ENCODE results near the gene BIN1. TPM values are rescaled to one million over a fixed set of nuclear protein-coding genes. Genes with fewer than 3 reads are reported as not detected.

BIN1 gene
- total RNA-seq, 4 donors from 2014 or later = 49.2 to 68.3 (median 64.2) TPM

DNA sequence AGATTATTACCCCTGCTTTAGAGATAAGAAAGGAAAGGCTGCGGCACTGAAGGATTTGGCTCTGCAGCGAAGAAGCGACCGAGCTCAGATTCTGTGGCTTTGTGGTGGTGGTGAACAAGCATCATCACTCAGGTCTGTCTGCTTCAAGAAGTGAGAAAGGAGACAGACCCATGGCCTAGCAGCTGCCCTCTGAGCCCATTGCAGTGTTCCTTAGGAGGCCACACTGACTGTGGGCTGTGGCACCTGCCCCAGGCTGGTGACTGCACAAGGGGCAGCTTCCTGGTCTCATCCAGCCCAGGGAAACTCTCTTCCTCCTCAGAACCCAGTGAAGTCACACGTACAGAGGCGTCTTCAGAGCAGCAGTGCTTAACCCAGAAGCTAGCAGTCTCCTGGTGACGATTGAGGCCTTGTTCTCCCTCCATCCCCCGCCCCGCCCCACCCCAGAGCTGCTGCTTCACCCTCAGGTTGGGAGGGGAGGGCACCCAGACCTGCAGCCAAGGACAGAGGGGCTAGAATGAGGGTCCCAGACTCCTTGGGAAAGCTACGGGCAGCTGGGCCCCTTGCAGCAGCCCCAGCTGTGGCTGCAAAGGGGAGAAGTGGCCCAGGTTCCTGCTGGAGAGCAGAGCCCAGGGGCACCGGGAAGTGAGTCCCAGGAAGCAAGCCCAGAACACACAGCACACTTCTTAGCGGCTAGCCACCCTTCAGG, 22.2 kb downstream of the BIN1 start:
- peak; percentile 32 to 52 for DNase-seq
- peak overlapping the region; percentile 74 to 92 (median 83) for H3K27ac ChIP-seq
- 62 to 66% methylated on average over 7 to 9 of the region's 12 CpGs for WGBS, 2 donors
- H3K36me3 ChIP-seq = no peaks in the 10 kb centered on the region
- no peaks in the 10 kb centered on the region for H3K9me3 ChIP-seq
- intact Hi-C loops (cut with DNase I) = no loop called here
- no peaks in the 10 kb centered on the region for H3K27me3 ChIP-seq
- no peak overlapping the region for H3K4me3 ChIP-seq (replicated peaks in 1 of 3)
- no peak for TF ChIP-seq POLR2A (IDR thresholded peaks at IDR 0.05)
- TF ChIP-seq CTCF (IDR thresholded peaks at IDR 0.05) = no peak
- H3K4me1 ChIP-seq = peaks cover 42 to 79% of the 10 kb centered on the region in 2 donors

GRCh38 chr2:127083819-127084503, 23.0 kb downstream of the BIN1 start:
- peak; percentile 97 for DNase-seq
- TF ChIP-seq CTCF (IDR thresholded peaks at IDR 0.05) (peak in 2 of 6 experiments; percentile 36 to 50), POLR2A (IDR thresholded peaks at IDR 0.05) (peak in 1 of 2 donors; percentile 39)
- no peaks in the 10 kb centered on the region for H3K36me3 ChIP-seq
- H3K27ac ChIP-seq = peak overlapping the region; percentile 74 to 92 (median 83)
- H3K4me3 ChIP-seq (replicated peaks in 1 of 3) = no peak overlapping the region
- peaks cover 42 to 79% of the 10 kb centered on the region in 2 donors for H3K4me1 ChIP-seq
- WGBS, 2 donors = 29 to 36% methylated on average over 21 of the region's 21 CpGs
- H3K9me3 ChIP-seq = no peaks in the 10 kb centered on the region
- intact Hi-C loops (cut with DNase I) = no loop called here
- no peaks in the 10 kb centered on the region for H3K27me3 ChIP-seq

GRCh38 chr2:127082974-127083373, 24.0 kb downstream of the BIN1 start:
- WGBS, 2 donors = 80 to 88% methylated on average over 8 of the region's 8 CpGs
- H3K4me1 ChIP-seq = peaks cover 39 to 75% of the 10 kb centered on the region in 2 donors
- intact Hi-C loops (cut with DNase I) = no loop called here
- H3K4me3 ChIP-seq (replicated peaks in 1 of 3) = no peak overlapping the region
- no peaks in the 10 kb centered on the region for H3K9me3 ChIP-seq
- DNase-seq = no peak
- H3K27ac ChIP-seq = peak overlapping the region; percentile 39 to 92 (median 74)
- no peaks in the 10 kb centered on the region for H3K27me3 ChIP-seq
- H3K36me3 ChIP-seq = no peaks in the 10 kb centered on the region
- TF ChIP-seq CTCF (IDR thresholded peaks at IDR 0.05) (no peak), POLR2A (IDR thresholded peaks at IDR 0.05) (no peak)

- DNase-seq = no peak
- intact Hi-C loops (cut with DNase I) = no loop called here
- 70 to 78% methylated on average over 12 to 17 of the region's 28 CpGs for WGBS, 2 donors
- no peaks in the 10 kb centered on the region for H3K27me3 ChIP-seq
- H3K36me3 ChIP-seq = no peaks in the 10 kb centered on the region
- TF ChIP-seq CTCF (IDR thresholded peaks at IDR 0.05) (no peak), POLR2A (IDR thresholded peaks at IDR 0.05) (no peak)
- peaks cover 29 to 66% of the 10 kb centered on the region in 2 donors for H3K4me1 ChIP-seq
- no peaks in the 10 kb centered on the region for H3K9me3 ChIP-seq
- H3K4me3 ChIP-seq (replicated peaks in 1 of 3) = no peak overlapping the region
- H3K27ac ChIP-seq = peak overlapping the region in 2 of 3 donors; percentile 0 to 10
Observed at GRCh38 chr2:127081826-127082633, 24.9 kb downstream of the BIN1 start.

All from thyroid gland (tissue), 4 donors.